Activated naive CD8-positive, alpha-beta T cell treated with anti-CD3 and anti-CD28 coated beads, Interleukin-2, amount 50 U/mL, for 24 hours (primary cell): ENCODE data around the gene ABL2.

Source experiments
- ATAC-seq: fragments of 150-1000 bp; cut with Tn5 transposase; one replicate; pipeline ENCODE4 v1.10.0; 2021
- DNase-seq: peaks from one replicate; pipeline ENCODE4 v3.0.0; 2021
- H3K27ac Mint-ChIP-seq: one replicate; pipeline ENCODE4 v1.8.0; 2021; ENCODE audit warnings: mild to moderate bottlenecking, mixed read lengths
- H3K27me3 Mint-ChIP-seq: one replicate; pipeline ENCODE4 v1.8.0; 2021; ENCODE audit warnings: mixed read lengths
- H3K36me3 Mint-ChIP-seq: one replicate; pipeline ENCODE4 v1.8.0; 2021; ENCODE audit warnings: low read depth, mixed read lengths
- H3K4me1 Mint-ChIP-seq: one replicate; pipeline ENCODE4 v1.8.0; 2021; ENCODE audit warnings: mixed read lengths
- H3K4me3 Mint-ChIP-seq: one replicate; pipeline ENCODE4 v1.8.0; 2021; ENCODE audit warnings: mild to moderate bottlenecking, moderate library complexity, mixed read lengths
- H3K9me3 Mint-ChIP-seq: one replicate; pipeline ENCODE4 v1.8.0; 2021; ENCODE audit warnings: mixed read lengths

The ABL2 gene

GRCh38 chr1:179061360-179062282, 167.9 kb downstream of the ABL2 start:
- H3K27ac Mint-ChIP-seq, result no peak overlapping the region
- DNase-seq (no peak), ATAC-seq (no peak)
- no peaks in the 10 kb centered on the region for H3K27me3 Mint-ChIP-seq
- no peak overlapping the region for H3K4me3 Mint-ChIP-seq
- H3K9me3 Mint-ChIP-seq, result no peaks in the 10 kb centered on the region
- H3K36me3 Mint-ChIP-seq, result peaks cover 34% of the 10 kb centered on the region
- H3K4me1 Mint-ChIP-seq, result no peaks in the 10 kb centered on the region

GRCh38 chr1:179058487-179059483, 170.7 kb downstream of the ABL2 start:
- no peaks in the 10 kb centered on the region for H3K9me3 Mint-ChIP-seq
- peaks cover 40% of the 10 kb centered on the region for H3K36me3 Mint-ChIP-seq
- H3K4me1 Mint-ChIP-seq, result no peaks in the 10 kb centered on the region
- no peaks in the 10 kb centered on the region for H3K27me3 Mint-ChIP-seq
- no peak overlapping the region for H3K27ac Mint-ChIP-seq
- no peak for DNase-seq
- H3K4me3 Mint-ChIP-seq, result no peak overlapping the region
- ATAC-seq, result no peak

GRCh38 chr1:179055937-179056336, 173.5 kb downstream of the ABL2 start:
- no peaks in the 10 kb centered on the region for H3K9me3 Mint-ChIP-seq
- ATAC-seq, result no peak
- DNase-seq, result no peak
- H3K4me1 Mint-ChIP-seq, result no peaks in the 10 kb centered on the region
- H3K27me3 Mint-ChIP-seq, result no peaks in the 10 kb centered on the region
- H3K36me3 Mint-ChIP-seq, result peaks cover 34% of the 10 kb centered on the region
- no peak overlapping the region for H3K4me3 Mint-ChIP-seq
- H3K27ac Mint-ChIP-seq, result no peak overlapping the region

- DNase-seq, result no peak
- no peaks in the 10 kb centered on the region for H3K9me3 Mint-ChIP-seq
- peaks cover 26% of the 10 kb centered on the region for H3K36me3 Mint-ChIP-seq
- H3K4me3 Mint-ChIP-seq, result no peak overlapping the region
- H3K4me1 Mint-ChIP-seq, result no peaks in the 10 kb centered on the region
- no peak for ATAC-seq
- no peak overlapping the region for H3K27ac Mint-ChIP-seq
- H3K27me3 Mint-ChIP-seq, result no peaks in the 10 kb centered on the region
Measured at GRCh38 chr1:179053486-179053885, 176.0 kb downstream of the ABL2 start.

GRCh38 chr1:179052776-179053175, 176.7 kb downstream of the ABL2 start:
- Mint-ChIP-seq H3K36me3 (peaks cover 25% of the 10 kb centered on the region), H3K4me1 (no peaks in the 10 kb centered on the region), H3K9me3 (no peaks in the 10 kb centered on the region), H3K27me3 (no peaks in the 10 kb centered on the region), H3K4me3 (no peak overlapping the region), H3K27ac (no peak overlapping the region)
- DNase-seq (no peak), ATAC-seq (no peak)
